GM19099 (cell line): Measurements from ENCODE around the gene TXNDC11.

ENCODE experiments used
- POLR2A ChIP-seq: IDR thresholded peaks from 3 replicates; pipeline ENCODE4 v1.6.1; 2011; ENCODE audit warnings: low read depth; ENCODE audit not compliant: insufficient read length; ENCODE audit errors: extremely low read depth

TXNDC11 gene

GRCh38 chr16:11712122-11712521 lies 30.5 kb downstream of the TXNDC11 start:
- no peak for TF ChIP-seq POLR2A

- peak; percentile 3 for TF ChIP-seq POLR2A
Observed at GRCh38 chr16:11711662-11712061, 31.0 kb downstream of the TXNDC11 start.

DNA sequence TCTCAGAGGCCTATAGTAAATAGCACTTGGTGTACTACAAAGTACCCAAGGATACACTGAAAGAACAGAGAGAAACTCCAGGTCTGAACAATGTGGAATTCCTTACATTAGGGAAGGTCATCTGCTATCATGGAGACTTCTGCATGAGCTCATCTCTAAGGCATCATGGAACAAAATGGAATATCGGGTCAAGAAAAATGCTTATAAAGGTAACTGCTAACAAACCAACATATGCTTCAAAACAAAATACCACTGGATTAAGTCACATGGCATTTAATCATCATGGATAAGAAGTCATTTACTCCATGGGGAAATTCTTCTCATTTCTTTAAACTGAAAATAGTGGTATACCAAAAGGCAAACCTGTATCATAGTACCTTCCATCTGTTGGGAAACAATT lies 34.2 kb downstream of the TXNDC11 start:
- TF ChIP-seq POLR2A: no peak

- TF ChIP-seq POLR2A: no peak
Observed at GRCh38 chr16:11707679-11708197, 34.9 kb downstream of the TXNDC11 start.

DNA sequence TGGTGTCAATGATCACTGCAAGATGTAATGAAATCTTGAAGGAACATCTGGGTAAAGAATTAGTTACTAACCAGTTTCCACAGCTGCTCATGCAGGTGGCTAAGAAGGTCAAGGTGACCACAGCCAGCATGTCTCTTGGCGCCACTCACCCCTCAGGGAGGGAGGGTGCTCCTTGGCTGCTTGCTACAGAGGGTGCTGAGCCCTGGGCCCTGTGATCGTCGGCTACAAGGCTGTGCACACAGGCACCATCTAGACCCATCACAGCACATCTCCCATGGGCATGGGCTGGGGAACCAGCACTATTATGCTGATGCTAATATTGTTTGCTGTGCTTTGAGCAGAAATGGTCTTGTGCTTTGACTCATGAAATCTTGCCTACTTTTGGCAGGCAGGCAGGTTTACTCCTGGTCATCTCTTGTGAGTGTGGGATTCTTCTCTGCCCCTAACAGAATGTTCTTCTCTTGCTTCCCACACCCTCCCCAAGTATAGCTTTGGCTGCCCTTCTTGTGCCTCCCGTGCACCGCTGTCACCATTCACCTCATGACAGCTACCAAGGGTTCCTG lies 36.4 kb downstream of the TXNDC11 start:
- no peak for TF ChIP-seq POLR2A

- no peak for TF ChIP-seq POLR2A
Observed at GRCh38 chr16:11705311-11706025, 37.2 kb downstream of the TXNDC11 start.

DNA sequence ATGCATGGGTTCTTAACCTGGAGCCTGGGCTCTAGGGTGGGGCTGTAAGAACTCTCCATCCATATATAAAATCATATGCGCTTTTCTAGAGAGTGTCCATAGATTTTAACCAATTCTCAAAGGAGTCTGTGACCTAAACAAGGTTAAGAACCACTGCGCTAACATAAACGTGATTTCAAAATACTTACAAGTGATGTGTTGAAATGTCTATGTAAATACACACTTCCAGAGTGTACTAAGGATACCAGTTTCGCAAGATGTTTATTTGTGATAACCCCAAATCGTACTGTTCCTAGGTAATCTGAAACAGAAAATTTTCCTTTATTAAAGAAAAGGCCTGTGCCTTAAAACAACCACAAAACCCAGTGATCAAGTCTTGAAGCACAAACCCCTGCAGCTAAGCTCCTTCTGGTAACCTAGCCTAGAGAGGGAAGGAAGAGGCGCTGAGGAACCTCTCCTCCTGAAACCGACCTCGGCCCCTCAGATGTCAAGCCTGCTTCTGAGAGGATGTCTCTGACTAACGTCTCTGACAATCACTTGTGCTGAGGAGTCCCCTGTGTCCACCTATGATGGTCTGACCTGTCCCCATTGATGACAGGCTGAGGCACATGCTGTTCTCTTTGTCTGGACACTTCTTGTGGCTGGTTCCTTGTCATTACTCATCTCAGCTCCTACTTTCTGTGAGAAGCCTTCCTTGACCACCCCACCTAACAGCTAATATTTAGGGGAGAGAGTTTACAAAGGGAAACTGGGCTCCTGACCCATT lies 42.2 kb downstream of the TXNDC11 start:
- TF ChIP-seq POLR2A: no peak

DNA sequence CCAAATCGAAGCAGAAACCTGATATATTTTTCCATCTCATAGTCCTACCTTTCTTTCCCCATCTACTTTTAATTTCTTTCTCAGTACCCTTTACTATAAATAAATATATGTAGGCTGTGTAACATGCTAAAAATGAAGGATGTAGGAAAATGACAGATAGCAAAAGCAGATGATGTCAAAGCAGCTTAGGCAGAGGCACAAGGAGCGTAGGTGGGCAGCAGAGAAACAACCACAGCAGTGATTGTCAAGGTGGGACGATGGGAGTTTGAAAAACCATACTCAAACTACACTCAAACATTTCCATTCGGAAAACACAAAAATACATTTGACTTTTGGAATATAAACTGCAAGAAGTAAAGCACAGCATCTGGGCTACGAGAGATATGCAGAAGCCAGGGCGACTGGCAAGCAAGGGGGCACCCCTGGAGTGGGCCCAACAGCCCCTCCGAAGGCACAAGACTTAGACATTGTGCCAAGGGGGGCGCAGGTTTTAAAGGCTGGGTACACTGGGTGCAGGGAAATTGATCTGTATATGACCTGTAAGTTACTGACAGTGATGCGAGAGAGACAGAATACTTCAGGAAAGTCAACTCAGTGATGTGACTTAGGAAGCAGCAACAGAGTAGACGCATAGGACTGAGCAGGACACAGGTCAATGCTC lies 43.3 kb downstream of the TXNDC11 start:
- TF ChIP-seq POLR2A: no peak

GRCh38 chr16:11698271-11698689 lies 44.4 kb downstream of the TXNDC11 start:
- TF ChIP-seq POLR2A: no peak

GRCh38 chr16:11697319-11697718 lies 45.3 kb downstream of the TXNDC11 start:
- TF ChIP-seq POLR2A: no peak

GRCh38 chr16:11696266-11697012 lies 46.2 kb downstream of the TXNDC11 start:
- no peak for TF ChIP-seq POLR2A

GRCh38 chr16:11692651-11693050 lies 50.0 kb downstream of the TXNDC11 start:
- TF ChIP-seq POLR2A: no peak

DNA sequence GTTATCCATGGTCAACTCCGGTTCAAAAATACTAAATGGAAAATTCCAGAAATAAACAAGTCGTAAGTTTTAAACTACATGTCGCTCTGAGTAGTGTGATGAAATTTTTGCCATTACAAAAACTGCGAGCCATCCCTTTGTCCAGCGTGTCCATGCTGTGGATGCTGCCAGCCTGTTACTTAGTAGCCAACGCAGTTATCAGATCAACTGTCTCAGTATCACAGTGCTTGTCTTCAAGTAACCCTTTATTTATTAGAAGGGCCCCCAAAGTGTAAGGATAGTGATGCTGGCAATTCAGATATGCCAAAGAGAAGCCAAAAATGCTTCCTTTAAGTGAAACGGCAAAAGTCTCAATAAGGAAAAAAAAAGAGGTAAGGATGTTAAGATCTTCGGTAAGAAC lies 50.5 kb downstream of the TXNDC11 start:
- TF ChIP-seq POLR2A: no peak

GRCh38 chr16:11691771-11692170 lies 50.9 kb downstream of the TXNDC11 start:
- TF ChIP-seq POLR2A: no peak

DNA sequence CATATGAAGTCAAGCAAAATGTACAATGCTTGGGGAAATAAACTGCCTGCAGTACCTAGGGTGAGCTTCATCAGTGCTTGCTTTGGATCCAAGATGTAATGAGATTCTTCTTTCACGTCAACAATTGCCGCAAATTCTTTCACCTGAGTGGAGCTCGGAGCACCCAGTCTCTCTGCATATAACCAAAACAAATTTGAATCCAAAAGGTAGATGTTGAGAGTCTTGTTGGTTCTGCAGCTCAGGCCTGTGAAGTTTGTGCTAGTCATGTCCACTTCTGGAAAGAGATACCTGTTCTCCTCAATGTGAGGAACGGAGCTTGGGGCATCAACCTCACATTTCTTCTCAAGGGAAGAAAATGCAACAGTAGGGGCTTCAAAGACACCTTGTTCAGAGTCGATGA lies 51.4 kb downstream of the TXNDC11 start:
- TF ChIP-seq POLR2A: no peak
